Fibroblast of the aortic adventitia (primary cell): ENCODE measurements around the gene CREB5. TPM values are rescaled to one million over a fixed set of nuclear protein-coding genes. Genes with fewer than 3 reads are reported as not detected.
A peak's percentile ranks its signal among the peaks of the same experiment; 100 is the strongest.

Experiments
- DNase-seq: peaks from one replicate; pipeline ENCODE4 v3.0.0-alpha.2; 2010; ENCODE audit warnings: low read depth
- H3K4me3 ChIP-seq: 2 replicates; pipeline ENCODE4 v1.5.1; 2011; ENCODE audit warnings: low read depth, mild to moderate bottlenecking, control low read depth, low read length, moderate library complexity
- total RNA-seq: library from RNA; depleted of rRNA; stranded (reverse); fragments of >200 nt; gene quantifications from 2 replicates; pipeline ENCODE4 v1.2.3, GENCODE V29; 2012; ENCODE audit warnings: low replicate concordance
- TF ChIP-seq, protein P1 (sequence below): IDR thresholded peaks from 2 replicates; pipeline ENCODE4 v1.5.1; 2011; ENCODE audit warnings: mild to moderate bottlenecking, low read length, control low read depth, inconsistent platforms; ENCODE audit not compliant: insufficient read depth

CREB5 gene
- total RNA-seq, 1 donor, result 5.2 TPM

DNA sequence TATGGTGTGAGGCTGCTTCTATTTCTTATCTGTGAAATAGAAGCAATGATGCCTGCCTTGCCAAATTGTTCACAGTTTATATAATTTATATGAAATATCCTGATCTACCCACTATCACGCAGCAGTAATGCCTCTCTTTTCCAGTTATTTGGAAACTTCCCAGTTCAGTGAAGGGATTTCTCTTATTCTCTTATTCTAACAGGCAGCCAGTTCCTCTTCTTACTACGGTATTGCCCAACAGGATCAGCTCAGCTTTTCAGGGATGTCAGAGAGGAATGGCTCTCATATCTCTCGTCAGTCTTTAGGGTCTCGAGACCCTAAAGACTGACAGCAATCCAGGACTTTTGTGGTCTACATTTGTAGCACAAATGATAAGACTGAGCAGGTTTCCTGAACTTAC, 215.6 kb downstream of the CREB5 start:
- TF ChIP-seq, protein P1, sequence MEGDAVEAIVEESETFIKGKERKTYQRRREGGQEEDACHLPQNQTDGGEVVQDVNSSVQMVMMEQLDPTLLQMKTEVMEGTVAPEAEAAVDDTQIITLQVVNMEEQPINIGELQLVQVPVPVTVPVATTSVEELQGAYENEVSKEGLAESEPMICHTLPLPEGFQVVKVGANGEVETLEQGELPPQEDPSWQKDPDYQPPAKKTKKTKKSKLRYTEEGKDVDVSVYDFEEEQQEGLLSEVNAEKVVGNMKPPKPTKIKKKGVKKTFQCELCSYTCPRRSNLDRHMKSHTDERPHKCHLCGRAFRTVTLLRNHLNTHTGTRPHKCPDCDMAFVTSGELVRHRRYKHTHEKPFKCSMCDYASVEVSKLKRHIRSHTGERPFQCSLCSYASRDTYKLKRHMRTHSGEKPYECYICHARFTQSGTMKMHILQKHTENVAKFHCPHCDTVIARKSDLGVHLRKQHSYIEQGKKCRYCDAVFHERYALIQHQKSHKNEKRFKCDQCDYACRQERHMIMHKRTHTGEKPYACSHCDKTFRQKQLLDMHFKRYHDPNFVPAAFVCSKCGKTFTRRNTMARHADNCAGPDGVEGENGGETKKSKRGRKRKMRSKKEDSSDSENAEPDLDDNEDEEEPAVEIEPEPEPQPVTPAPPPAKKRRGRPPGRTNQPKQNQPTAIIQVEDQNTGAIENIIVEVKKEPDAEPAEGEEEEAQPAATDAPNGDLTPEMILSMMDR, result no peak
- no peak overlapping the region for H3K4me3 ChIP-seq
- DNase-seq, result peak; percentile 60

DNA sequence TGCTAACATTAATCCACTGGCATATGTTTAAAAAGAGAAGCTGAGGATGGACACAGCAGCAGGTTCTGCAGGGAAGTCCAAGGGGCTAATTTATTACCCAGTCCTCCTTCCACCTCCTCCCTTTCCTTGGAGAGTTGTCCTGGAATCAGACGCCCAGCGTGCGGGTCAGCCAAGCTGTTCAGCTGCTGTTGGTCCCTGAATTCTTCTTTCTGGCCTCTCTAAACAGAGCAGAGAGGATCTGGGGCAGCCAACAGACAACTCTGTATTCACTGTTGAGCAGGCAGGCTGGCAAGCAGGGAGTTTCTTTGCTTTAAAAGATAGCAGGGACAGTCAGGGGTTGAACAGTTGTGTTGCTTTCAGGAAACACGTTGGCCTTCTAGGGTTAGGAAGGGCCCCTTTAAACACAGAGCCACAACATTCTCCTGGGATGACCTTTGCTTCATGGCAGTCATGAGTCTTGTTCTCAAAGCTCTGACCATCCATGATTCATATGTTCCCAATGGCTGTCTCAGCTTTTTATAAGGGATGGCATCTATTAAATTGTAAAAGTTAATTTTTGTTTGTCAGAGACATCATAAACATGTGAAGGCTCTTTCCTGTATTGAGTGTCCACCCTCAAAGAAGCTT, 217.0 kb downstream of the CREB5 start:
- no peak overlapping the region for H3K4me3 ChIP-seq
- TF ChIP-seq, protein P1, result no peak
- peak; percentile 25 for DNase-seq

DNA sequence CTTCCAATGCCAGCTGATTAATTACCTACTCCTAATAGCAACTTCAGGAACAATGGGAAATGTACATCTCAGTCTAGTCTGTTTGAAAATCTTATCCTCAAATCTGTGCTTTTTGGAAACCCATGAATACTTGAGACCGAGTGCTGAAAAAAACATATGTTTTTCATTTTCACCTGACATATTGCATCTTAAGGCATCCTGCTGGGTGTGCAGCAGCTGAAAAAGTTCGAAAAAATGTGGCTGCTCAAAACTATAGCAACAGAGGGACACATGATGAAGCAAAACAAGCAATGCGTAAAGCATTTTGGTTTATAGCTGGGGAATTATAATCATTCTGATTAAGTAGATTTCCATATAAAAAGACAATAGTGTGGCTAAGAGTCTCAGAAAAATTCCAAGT, 218.0 kb downstream of the CREB5 start:
- peak; percentile 56 for DNase-seq
- TF ChIP-seq, protein P1, result no peak
- H3K4me3 ChIP-seq, result no peak overlapping the region

DNA sequence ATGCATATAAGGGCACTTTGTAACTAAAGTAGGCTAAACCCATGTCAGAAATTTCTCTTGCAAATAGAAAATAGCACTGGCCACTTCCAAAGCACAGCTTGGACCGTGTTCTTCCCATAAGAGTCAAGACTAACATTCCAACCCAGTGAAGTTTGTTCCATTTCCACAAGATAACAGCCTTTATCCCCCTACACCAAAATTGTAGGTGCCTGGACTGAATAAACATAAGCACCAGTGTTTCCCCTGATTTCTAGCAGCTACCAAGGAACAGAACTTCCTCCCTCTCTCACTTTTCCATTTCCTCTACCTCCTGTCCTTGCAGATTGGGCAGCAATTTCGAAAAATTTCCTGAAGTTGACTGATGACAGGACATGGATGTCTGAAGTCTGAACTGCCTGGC, 219.7 kb downstream of the CREB5 start:
- DNase-seq, result no peak
- TF ChIP-seq, protein P1, result no peak
- no peak overlapping the region for H3K4me3 ChIP-seq

DNA sequence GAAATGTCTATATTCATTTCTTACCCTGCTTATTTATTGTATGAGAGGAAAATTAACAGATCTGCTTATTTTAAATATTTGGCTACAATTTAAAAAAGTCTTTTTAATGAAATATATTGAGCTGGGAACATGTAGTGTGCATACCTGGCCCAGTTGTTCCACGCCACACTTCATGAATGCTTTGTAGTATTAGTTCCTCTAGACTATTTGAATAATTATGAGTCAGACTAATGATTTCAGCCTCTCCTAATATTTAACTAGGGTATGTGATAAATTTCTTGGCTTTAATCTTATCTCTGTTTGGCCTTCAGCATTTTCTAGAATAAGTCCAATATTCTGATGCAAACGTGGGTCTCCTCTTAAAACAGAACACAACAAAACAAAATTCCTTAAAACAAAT, 226.6 kb downstream of the CREB5 start:
- no peak for DNase-seq
- TF ChIP-seq, protein P1, result no peak
- no peak overlapping the region for H3K4me3 ChIP-seq

DNA sequence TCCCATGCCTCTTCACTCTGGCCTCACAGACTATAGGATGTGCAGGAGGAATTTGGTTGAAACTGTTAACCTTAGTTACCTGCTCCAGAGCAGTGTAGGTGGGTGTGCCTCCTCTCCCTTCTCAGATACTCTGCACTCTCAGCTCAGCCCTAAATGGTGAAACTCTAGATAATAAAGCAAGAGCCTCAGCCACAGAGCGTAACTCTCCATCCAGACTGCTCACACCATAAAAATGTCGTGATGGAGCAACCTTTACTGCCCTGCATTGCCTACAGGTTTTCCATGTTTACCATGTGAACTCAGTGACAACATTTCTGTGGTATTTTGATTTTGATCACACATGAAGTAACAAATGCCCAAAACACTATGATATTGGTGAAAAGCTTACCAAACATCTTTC, 227.7 kb downstream of the CREB5 start:
- DNase-seq, result no peak
- H3K4me3 ChIP-seq, result no peak overlapping the region
- TF ChIP-seq, protein P1, result no peak
